Measurements from ENCODE around the gene CDH1. TPM values are rescaled to one million over a fixed set of nuclear protein-coding genes. Genes with fewer than 3 reads are reported as not detected.

The CDH1 gene
- polyA plus RNA-seq, 1 of the 3 experiments (the other 2 are of a cell fraction) = not detected

- TF ChIP-seq NFIC (IDR thresholded peaks at IDR 0.05; ENCODE audit: borderline replicate concordance) = no peak
- TF ChIP-seq MAX (IDR thresholded peaks at IDR 0.05; ENCODE audit: low read depth) = no peak
- TF ChIP-seq, protein P1, sequence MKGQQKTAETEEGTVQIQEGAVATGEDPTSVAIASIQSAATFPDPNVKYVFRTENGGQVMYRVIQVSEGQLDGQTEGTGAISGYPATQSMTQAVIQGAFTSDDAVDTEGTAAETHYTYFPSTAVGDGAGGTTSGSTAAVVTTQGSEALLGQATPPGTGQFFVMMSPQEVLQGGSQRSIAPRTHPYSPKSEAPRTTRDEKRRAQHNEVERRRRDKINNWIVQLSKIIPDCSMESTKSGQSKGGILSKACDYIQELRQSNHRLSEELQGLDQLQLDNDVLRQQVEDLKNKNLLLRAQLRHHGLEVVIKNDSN (IDR thresholded peaks at IDR 0.05; ENCODE audit: borderline replicate concordance, low read depth) = no peak
- no peak for TF ChIP-seq MXI1 (IDR thresholded peaks at IDR 0.05; ENCODE audit: low read depth, low read length)
- no peak for TF ChIP-seq CHD2 (IDR thresholded peaks at IDR 0.05; ENCODE audit: low read length, partially characterized antibody)
- TF ChIP-seq TCF12 (IDR thresholded peaks at IDR 0.05) = no peak
- TF ChIP-seq RAD21 (IDR thresholded peaks at IDR 0.05; ENCODE audit: low read length) = no peak
- TF ChIP-seq, protein P2, sequence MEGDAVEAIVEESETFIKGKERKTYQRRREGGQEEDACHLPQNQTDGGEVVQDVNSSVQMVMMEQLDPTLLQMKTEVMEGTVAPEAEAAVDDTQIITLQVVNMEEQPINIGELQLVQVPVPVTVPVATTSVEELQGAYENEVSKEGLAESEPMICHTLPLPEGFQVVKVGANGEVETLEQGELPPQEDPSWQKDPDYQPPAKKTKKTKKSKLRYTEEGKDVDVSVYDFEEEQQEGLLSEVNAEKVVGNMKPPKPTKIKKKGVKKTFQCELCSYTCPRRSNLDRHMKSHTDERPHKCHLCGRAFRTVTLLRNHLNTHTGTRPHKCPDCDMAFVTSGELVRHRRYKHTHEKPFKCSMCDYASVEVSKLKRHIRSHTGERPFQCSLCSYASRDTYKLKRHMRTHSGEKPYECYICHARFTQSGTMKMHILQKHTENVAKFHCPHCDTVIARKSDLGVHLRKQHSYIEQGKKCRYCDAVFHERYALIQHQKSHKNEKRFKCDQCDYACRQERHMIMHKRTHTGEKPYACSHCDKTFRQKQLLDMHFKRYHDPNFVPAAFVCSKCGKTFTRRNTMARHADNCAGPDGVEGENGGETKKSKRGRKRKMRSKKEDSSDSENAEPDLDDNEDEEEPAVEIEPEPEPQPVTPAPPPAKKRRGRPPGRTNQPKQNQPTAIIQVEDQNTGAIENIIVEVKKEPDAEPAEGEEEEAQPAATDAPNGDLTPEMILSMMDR (IDR thresholded peaks at IDR 0.05) = no peak
- TF ChIP-seq FOXM1 (IDR thresholded peaks at IDR 0.05; ENCODE audit: low read depth) = no peak
- TF ChIP-seq GABPA (IDR thresholded peaks at IDR 0.05; ENCODE audit: low read depth) = no peak
- no peak for TF ChIP-seq IRF3 (IDR thresholded peaks at IDR 0.05; ENCODE audit: low read depth, low read length)
- TF ChIP-seq ELF1 (IDR thresholded peaks at IDR 0.05) = no peak
- no peak for TF ChIP-seq TEAD4 (IDR thresholded peaks at IDR 0.05; ENCODE audit: borderline replicate concordance, insufficient read depth)
- TF ChIP-seq TAF1 (IDR thresholded peaks at IDR 0.05; ENCODE audit: borderline replicate concordance, low read depth, low read length) = no peak
- no peak for TF ChIP-seq MEF2A (IDR thresholded peaks at IDR 0.05; ENCODE audit: borderline replicate concordance, low read depth)
- Histone ChIP-seq H4K20me1 (ENCODE audit: insufficient read depth) (no peaks in the 10 kb centered on the region), H3F3A (replicated peaks; ENCODE audit: insufficient read depth) (no peaks in the 10 kb centered on the region), H3K4me2 (no peak overlapping the region), H3K9ac (no peak overlapping the region), H3K36me3 (replicated peaks in 1 of 2; ENCODE audit: control insufficient read depth in 1 of 2, insufficient read depth in 2 of 2, low read length in 1 of 2) (no peaks in the 10 kb centered on the region), H3K4me1 (ENCODE audit: control insufficient read depth in 1 of 2, insufficient read depth in 2 of 2, low read depth in 1 of 2, low read length in 1 of 2) (no peaks in the 10 kb centered on the region), H3K79me2 (ENCODE audit: insufficient read depth) (no peaks in the 10 kb centered on the region), H2AFZ (ENCODE audit: low read depth) (no peak overlapping the region), H3K27me3 (ENCODE audit: insufficient read depth) (no peaks in the 10 kb centered on the region; the same call in 1 of the 2 replicates), H3K4me3 (ENCODE audit: low read depth in 2 of 2, low read length in 1 of 2) (no peak overlapping the region), H3K27ac (ENCODE audit: low read depth in 2 of 2, low read length in 1 of 2) (no peak overlapping the region), H3K9me2 (no peaks in the 10 kb centered on the region), H3K9me3 (no peaks in the 10 kb centered on the region)
- no peak for DNase-seq
- WGBS (ENCODE audit: low lambda C conversion rate) = 70% methylated on average over 4 of the region's 4 CpGs
- ChIA-PET POLR2A (no interaction called here), CTCF (interaction anchor here (0.6 kb wide), 1 partner anchor 41 kb away, joined by 5 read pairs; no protein-coding TSS in a partner anchor)
Measured at GRCh38 chr16:68743664-68744063, 6.6 kb downstream of the CDH1 start.

GRCh38 chr16:68744744-68745280, 7.7 kb downstream of the CDH1 start:
- no peaks in the 10 kb centered on the region for H3K79me2 ChIP-seq (ENCODE audit: insufficient read depth)
- ChIA-PET CTCF (no interaction called here), POLR2A (no interaction called here)
- H3K27ac ChIP-seq (ENCODE audit: low read depth in 2 of 2, low read length in 1 of 2) = no peak overlapping the region
- H3K4me1 ChIP-seq (ENCODE audit: control insufficient read depth in 1 of 2, insufficient read depth in 2 of 2, low read depth in 1 of 2, low read length in 1 of 2) = no peaks in the 10 kb centered on the region
- no peaks in the 10 kb centered on the region for H3F3A ChIP-seq (replicated peaks; ENCODE audit: insufficient read depth)
- H2AFZ ChIP-seq (ENCODE audit: low read depth) = no peak overlapping the region
- no peaks in the 10 kb centered on the region for H3K9me3 ChIP-seq
- no peak overlapping the region for H3K4me2 ChIP-seq
- H3K9me2 ChIP-seq = no peaks in the 10 kb centered on the region
- DNase-seq = no peak
- H3K4me3 ChIP-seq (ENCODE audit: low read depth in 2 of 2, low read length in 1 of 2) = no peak overlapping the region
- no peaks in the 10 kb centered on the region for H4K20me1 ChIP-seq (ENCODE audit: insufficient read depth)
- no peaks in the 10 kb centered on the region; the same call in 1 of the 2 replicates for H3K27me3 ChIP-seq (ENCODE audit: insufficient read depth)
- H3K36me3 ChIP-seq (replicated peaks in 1 of 2; ENCODE audit: control insufficient read depth in 1 of 2, insufficient read depth in 2 of 2, low read length in 1 of 2) = no peaks in the 10 kb centered on the region
- 47% methylated on average over 11 of the region's 11 CpGs for WGBS (ENCODE audit: low lambda C conversion rate)
- H3K9ac ChIP-seq = no peak overlapping the region
- TF ChIP-seq NFIC (IDR thresholded peaks at IDR 0.05; ENCODE audit: borderline replicate concordance) (no peak), IRF3 (IDR thresholded peaks at IDR 0.05; ENCODE audit: low read depth, low read length) (no peak), MXI1 (IDR thresholded peaks at IDR 0.05; ENCODE audit: low read depth, low read length) (no peak), ZBTB33 (IDR thresholded peaks at IDR 0.05; ENCODE audit: borderline replicate concordance, low read depth) (no peak), RXRA (IDR thresholded peaks at IDR 0.05; ENCODE audit: borderline replicate concordance, low read depth) (no peak), YY1 (IDR thresholded peaks at IDR 0.05; ENCODE audit: low read depth) (no peak), MAX (IDR thresholded peaks at IDR 0.05; ENCODE audit: low read depth) (no peak)
- TF ChIP-seq, protein P3, sequence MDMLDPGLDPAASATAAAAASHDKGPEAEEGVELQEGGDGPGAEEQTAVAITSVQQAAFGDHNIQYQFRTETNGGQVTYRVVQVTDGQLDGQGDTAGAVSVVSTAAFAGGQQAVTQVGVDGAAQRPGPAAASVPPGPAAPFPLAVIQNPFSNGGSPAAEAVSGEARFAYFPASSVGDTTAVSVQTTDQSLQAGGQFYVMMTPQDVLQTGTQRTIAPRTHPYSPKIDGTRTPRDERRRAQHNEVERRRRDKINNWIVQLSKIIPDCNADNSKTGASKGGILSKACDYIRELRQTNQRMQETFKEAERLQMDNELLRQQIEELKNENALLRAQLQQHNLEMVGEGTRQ (IDR thresholded peaks at IDR 0.05; ENCODE audit: borderline replicate concordance, low read depth, low read length) = no peak

All from SK-N-SH (cell line).